Duodenal mucosa (tissue), 2 donors: ENCODE measurements around the gene SH3GL2.

Experiments used
- H3K27ac ChIP-seq: one replicate; pipeline ENCODE4 v1.7.0; 2013; ENCODE audit warnings: low read depth, low read length
- H3K27me3 ChIP-seq, 2 donors: one replicate each; pipeline ENCODE4 v1.7.0; 2013; ENCODE audit warnings: low read length in 2 of 2, control low read depth in 1 of 2; ENCODE audit not compliant: insufficient read depth in 2 of 2, control insufficient read depth in 1 of 2
- H3K36me3 ChIP-seq, 2 donors: one replicate each; pipeline ENCODE4 v1.7.0; 2013; ENCODE audit warnings: low read length in 2 of 2, control low read depth in 1 of 2; ENCODE audit not compliant: insufficient read depth in 2 of 2, control insufficient read depth in 1 of 2
- H3K4me1 ChIP-seq, 2 donors: one replicate each; pipeline ENCODE4 v1.7.0; 2013; ENCODE audit warnings: low read length in 2 of 2, control low read depth in 1 of 2; ENCODE audit not compliant: insufficient read depth in 2 of 2, control insufficient read depth in 1 of 2
- H3K4me3 ChIP-seq, 2 donors: one replicate each; pipeline ENCODE4 v1.7.0; 2013; ENCODE audit warnings: low read length in 2 of 2, low read depth in 1 of 2
- H3K9ac ChIP-seq, 2 donors: one replicate each; pipeline ENCODE4 v1.7.0; 2013; ENCODE audit warnings: low read length in 2 of 2, low read depth in 1 of 2
- H3K9me3 ChIP-seq, 2 donors: one replicate each; pipeline ENCODE4 v1.7.0; 2013; ENCODE audit warnings: low read length in 2 of 2, control low read depth in 1 of 2; ENCODE audit not compliant: control insufficient read depth in 1 of 2

SH3GL2 gene

DNA sequence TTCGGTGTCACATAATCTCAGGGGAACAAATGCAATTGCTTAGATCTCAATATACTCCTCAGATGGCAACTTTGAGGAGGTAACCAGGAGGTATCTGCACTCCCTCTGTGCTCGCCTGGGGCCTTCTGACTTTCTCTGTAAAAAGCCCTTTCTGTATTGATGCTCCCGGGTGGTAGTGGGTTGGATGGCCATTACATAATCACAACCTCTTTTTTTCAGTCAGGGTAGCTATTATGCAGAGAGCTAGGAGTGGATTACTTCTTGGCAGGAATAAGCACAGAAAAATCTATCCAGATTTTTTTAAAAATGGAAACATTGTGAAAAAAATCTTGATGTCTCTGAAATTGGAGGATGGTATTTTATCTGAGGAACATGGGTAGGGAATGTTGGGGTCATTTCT, 116.6 kb downstream of the SH3GL2 start:
- H3K9me3 ChIP-seq = no peaks in the 10 kb centered on the region
- H3K27ac ChIP-seq = no peak overlapping the region
- H3K4me3 ChIP-seq = no peak overlapping the region
- H3K4me1 ChIP-seq = no peaks in the 10 kb centered on the region
- no peaks in the 10 kb centered on the region for H3K27me3 ChIP-seq
- H3K9ac ChIP-seq = no peak overlapping the region
- H3K36me3 ChIP-seq = no peaks in the 10 kb centered on the region

GRCh38 chr9:17699615-17700330, 120.9 kb downstream of the SH3GL2 start:
- no peak overlapping the region for H3K9ac ChIP-seq
- no peak overlapping the region for H3K4me3 ChIP-seq
- no peaks in the 10 kb centered on the region for H3K27me3 ChIP-seq
- no peaks in the 10 kb centered on the region for H3K4me1 ChIP-seq
- no peaks in the 10 kb centered on the region for H3K9me3 ChIP-seq
- H3K36me3 ChIP-seq = no peaks in the 10 kb centered on the region
- no peak overlapping the region for H3K27ac ChIP-seq

DNA sequence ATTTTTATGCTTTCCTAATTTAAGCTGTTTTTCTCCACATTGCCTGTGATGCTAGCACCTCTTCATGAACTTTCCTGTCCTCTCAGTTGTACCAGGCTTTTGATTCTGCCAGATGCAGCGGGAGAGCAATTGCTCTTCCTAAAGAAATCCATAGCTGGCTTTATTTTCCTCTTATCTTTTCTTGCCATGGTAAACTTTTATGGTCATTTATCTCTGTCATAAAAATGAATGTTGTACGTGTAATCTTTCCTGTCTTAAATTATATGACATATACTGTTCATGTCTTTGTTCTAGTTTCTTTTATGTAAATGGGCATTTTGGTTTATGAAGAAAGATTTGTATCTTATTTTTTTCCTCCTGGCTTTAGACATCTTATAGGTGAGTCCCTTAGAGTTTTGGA, 127.5 kb downstream of the SH3GL2 start:
- H3K36me3 ChIP-seq = no peaks in the 10 kb centered on the region
- H3K4me1 ChIP-seq = no peaks in the 10 kb centered on the region
- peaks cover 0 to 5% of the 10 kb centered on the region in 2 donors for H3K9me3 ChIP-seq
- H3K4me3 ChIP-seq = no peak overlapping the region
- H3K27me3 ChIP-seq = no peaks in the 10 kb centered on the region
- no peak overlapping the region for H3K27ac ChIP-seq
- no peak overlapping the region for H3K9ac ChIP-seq

DNA sequence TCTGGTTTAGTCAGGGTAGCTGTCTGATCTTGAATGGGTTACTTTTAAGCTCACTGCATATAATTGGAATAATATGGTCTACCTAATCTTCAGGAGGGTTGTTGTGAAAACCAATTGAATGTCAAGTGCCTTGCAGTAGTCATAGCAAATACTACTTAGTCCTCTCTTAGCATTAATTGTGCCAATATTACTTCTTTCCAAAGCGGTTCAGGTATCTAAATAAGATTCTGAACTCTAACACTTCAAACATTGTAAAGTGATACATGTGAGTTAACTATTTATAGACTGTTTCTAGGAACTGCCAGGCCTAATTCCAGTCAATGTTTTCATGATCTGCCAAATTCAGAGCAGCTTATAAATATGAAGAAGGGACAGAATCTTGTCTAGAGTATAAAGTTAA, 140.2 kb downstream of the SH3GL2 start:
- H3K36me3 ChIP-seq = no peaks in the 10 kb centered on the region
- no peak overlapping the region for H3K4me3 ChIP-seq
- H3K27me3 ChIP-seq = no peaks in the 10 kb centered on the region
- H3K9me3 ChIP-seq = no peaks in the 10 kb centered on the region
- H3K9ac ChIP-seq = no peak overlapping the region
- H3K4me1 ChIP-seq = no peaks in the 10 kb centered on the region
- H3K27ac ChIP-seq = no peak overlapping the region

DNA sequence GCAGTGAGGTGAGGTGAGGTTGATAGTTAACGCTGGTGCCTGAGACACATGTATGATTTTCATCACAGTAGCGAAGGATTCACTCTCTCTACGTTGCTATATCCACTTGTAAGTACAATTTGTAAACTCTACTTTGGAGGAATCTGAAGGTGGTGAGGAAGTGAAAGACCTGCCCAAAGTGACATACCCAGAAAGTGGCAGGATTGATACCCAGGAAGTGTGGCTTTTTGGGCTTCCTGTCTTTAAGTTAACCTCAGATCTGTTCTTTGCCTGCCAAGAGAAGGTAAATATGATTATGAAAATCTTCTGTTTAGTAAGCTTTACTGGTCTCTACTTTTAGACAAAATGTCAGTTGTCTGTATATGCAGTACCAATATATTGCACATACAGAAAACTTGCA, 143.1 kb downstream of the SH3GL2 start:
- H3K9me3 ChIP-seq = no peaks in the 10 kb centered on the region
- no peak overlapping the region for H3K4me3 ChIP-seq

GRCh38 chr9:17723656-17724055, 144.8 kb downstream of the SH3GL2 start:
- Histone ChIP-seq H3K27ac (no peak overlapping the region), H3K4me1 (no peaks in the 10 kb centered on the region), H3K4me3 (no peak overlapping the region), H3K9ac (no peak overlapping the region), H3K9me3 (no peaks in the 10 kb centered on the region), H3K27me3 (no peaks in the 10 kb centered on the region), H3K36me3 (no peaks in the 10 kb centered on the region)

More for the DNA sequence above, 143.1 kb downstream of the SH3GL2 start:
- Histone ChIP-seq H3K4me1 (no peaks in the 10 kb centered on the region), H3K27me3 (no peaks in the 10 kb centered on the region), H3K27ac (no peak overlapping the region), H3K36me3 (no peaks in the 10 kb centered on the region), H3K9ac (no peak overlapping the region)

GRCh38 chr9:17725399-17726010, 146.6 kb downstream of the SH3GL2 start:
- H3K36me3 ChIP-seq = no peaks in the 10 kb centered on the region
- H3K9me3 ChIP-seq = no peaks in the 10 kb centered on the region
- no peaks in the 10 kb centered on the region for H3K4me1 ChIP-seq
- no peak overlapping the region for H3K4me3 ChIP-seq
- H3K27ac ChIP-seq = no peak overlapping the region
- no peaks in the 10 kb centered on the region for H3K27me3 ChIP-seq
- no peak overlapping the region for H3K9ac ChIP-seq

DNA sequence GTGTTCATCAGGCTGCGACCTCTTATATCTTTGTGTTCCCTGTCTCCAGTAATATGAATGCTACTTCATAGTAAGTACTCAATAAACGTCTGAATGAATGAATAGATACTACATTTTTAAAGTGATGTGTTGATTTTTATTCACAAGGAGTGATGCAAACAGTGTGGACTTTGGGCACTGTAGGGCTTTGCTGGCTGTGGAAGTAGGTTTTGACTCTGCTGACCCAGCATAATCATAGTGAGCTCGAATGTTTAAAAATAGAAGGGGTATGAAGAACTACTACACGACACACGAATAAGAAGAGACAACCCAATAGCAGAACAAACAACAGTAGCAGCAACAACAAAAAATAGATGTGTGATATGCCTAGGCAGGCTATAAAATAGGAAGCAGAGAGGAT, 147.4 kb downstream of the SH3GL2 start:
- Histone ChIP-seq H3K9ac (no peak overlapping the region), H3K4me1 (no peaks in the 10 kb centered on the region), H3K27ac (no peak overlapping the region), H3K36me3 (no peaks in the 10 kb centered on the region), H3K4me3 (no peak overlapping the region), H3K27me3 (no peaks in the 10 kb centered on the region), H3K9me3 (no peaks in the 10 kb centered on the region)

- H3K4me1 ChIP-seq = no peaks in the 10 kb centered on the region
- H3K27me3 ChIP-seq = no peaks in the 10 kb centered on the region
- H3K36me3 ChIP-seq = no peaks in the 10 kb centered on the region
- no peak overlapping the region for H3K27ac ChIP-seq
- no peaks in the 10 kb centered on the region for H3K9me3 ChIP-seq
- no peak overlapping the region for H3K9ac ChIP-seq
- no peak overlapping the region for H3K4me3 ChIP-seq
Observed at GRCh38 chr9:17730899-17731298, 152.0 kb downstream of the SH3GL2 start.

DNA sequence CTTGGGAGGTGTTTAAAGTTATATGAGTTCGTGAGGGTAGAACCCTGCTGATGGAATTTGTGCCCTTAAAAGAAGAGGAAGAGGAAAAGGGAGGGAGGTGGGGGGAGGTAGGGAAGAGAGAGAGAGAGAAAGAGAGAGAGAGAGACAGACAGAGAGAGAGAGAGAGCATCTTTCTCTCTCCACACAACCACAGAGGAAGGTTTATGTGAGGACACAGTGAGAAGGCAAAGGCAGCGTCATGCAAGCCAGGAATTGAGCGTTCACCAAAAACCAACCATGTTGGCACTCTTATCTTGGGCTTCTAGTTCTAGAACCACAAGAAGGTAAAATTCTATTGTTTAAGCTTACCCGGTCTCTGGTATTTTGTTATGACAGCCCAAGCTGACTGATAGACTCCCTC, 152.4 kb downstream of the SH3GL2 start:
- H3K36me3 ChIP-seq = no peaks in the 10 kb centered on the region
- H3K27ac ChIP-seq = no peak overlapping the region
- H3K9me3 ChIP-seq = no peaks in the 10 kb centered on the region
- no peaks in the 10 kb centered on the region for H3K4me1 ChIP-seq
- no peak overlapping the region for H3K9ac ChIP-seq
- no peaks in the 10 kb centered on the region for H3K27me3 ChIP-seq
- no peak overlapping the region for H3K4me3 ChIP-seq
